ENCODE results near the gene SKA3. TPM values are rescaled to one million over a fixed set of nuclear protein-coding genes. Genes with fewer than 3 reads are reported as not detected.
"Not testable (repeated sequence)": the region's sequence is repeated elsewhere in the genome, so short reads cannot be mapped to it uniquely, and the experiment has no call there.

The SKA3 gene
- total RNA-seq, 1 experiment from 2014 or later = 109 TPM

DNA sequence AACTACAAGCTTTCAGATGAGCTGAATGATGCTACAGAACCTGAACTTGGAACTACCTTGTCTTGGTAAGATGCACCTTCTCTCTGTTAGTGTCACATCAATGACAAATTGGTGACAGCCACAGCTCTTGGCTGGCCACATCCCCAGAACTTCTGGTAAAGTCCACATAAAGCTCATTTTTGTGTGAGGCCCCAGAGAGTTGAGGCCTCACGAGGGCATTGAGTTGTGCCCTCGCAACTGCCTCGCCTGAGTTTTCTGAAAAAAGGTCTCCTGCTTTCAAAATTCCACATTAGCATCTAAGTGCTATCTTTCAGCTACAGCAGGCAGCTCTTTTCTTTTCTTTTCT, 42.7 kb upstream of the SKA3 start:
- TF ChIP-seq, protein P1, sequence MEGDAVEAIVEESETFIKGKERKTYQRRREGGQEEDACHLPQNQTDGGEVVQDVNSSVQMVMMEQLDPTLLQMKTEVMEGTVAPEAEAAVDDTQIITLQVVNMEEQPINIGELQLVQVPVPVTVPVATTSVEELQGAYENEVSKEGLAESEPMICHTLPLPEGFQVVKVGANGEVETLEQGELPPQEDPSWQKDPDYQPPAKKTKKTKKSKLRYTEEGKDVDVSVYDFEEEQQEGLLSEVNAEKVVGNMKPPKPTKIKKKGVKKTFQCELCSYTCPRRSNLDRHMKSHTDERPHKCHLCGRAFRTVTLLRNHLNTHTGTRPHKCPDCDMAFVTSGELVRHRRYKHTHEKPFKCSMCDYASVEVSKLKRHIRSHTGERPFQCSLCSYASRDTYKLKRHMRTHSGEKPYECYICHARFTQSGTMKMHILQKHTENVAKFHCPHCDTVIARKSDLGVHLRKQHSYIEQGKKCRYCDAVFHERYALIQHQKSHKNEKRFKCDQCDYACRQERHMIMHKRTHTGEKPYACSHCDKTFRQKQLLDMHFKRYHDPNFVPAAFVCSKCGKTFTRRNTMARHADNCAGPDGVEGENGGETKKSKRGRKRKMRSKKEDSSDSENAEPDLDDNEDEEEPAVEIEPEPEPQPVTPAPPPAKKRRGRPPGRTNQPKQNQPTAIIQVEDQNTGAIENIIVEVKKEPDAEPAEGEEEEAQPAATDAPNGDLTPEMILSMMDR (conservative IDR thresholded peaks at IDR 0.05; ENCODE audit: low read depth, low read length) = no peak
- TF ChIP-seq EZH2 (IDR thresholded peaks at IDR 0.05; ENCODE audit: borderline replicate concordance, low read depth, low read length, poor library complexity, severe bottlenecking) = no peak
- DNase-seq (ENCODE audit: low spot score) = no peak
- Histone ChIP-seq H3K27ac (ENCODE audit: low read depth, low read length, poor library complexity, severe bottlenecking) (no peak overlapping the region), H3K4me3 (ENCODE audit: low read depth, low read length, poor library complexity, severe bottlenecking) (no peak overlapping the region), H3K9me3 (ENCODE audit: low read depth, low read length, poor library complexity, severe bottlenecking) (peaks cover 12% of the 10 kb centered on the region), H3K36me3 (ENCODE audit: insufficient read depth, low read length, poor library complexity, severe bottlenecking) (no peaks in the 10 kb centered on the region), H3K27me3 (replicated peaks; ENCODE audit: insufficient read depth, low read depth, low read length, poor library complexity) (no peaks in the 10 kb centered on the region), H3K4me1 (ENCODE audit: insufficient read depth, low read length, poor library complexity, severe bottlenecking) (peaks cover 12% of the 10 kb centered on the region)
- CTCF ChIA-PET = interaction anchor here (0.6 to 0.7 kb wide), 2 partner anchors 196 to 454 kb away, joined by 4 read pairs; no protein-coding TSS in a partner anchor
- BruUV-seq (replicated peaks) = no TSS peak
- POLR2A ChIA-PET (ENCODE audit: low non-redundant PET) = interaction anchor here (0.7 kb wide), 1 partner anchor 418 kb away, joined by 4 read pairs; no protein-coding TSS in a partner anchor
- intact Hi-C loops (cut with micrococcal nuclease; ENCODE audit: unreplicated experiment) = no loop called here

GRCh38 chr13:21218351-21219035, 42.1 kb upstream of the SKA3 start:
- H3K27ac ChIP-seq (ENCODE audit: low read depth, low read length, poor library complexity, severe bottlenecking) = peak overlapping the region; percentile 4
- H3K4me1 ChIP-seq (ENCODE audit: insufficient read depth, low read length, poor library complexity, severe bottlenecking) = peaks cover 12% of the 10 kb centered on the region
- no TSS peak for BruUV-seq (replicated peaks)
- H3K9me3 ChIP-seq (ENCODE audit: low read depth, low read length, poor library complexity, severe bottlenecking) = peaks cover 12% of the 10 kb centered on the region
- intact Hi-C loops (cut with micrococcal nuclease; ENCODE audit: unreplicated experiment) = no loop called here
- no peaks in the 10 kb centered on the region for H3K27me3 ChIP-seq (replicated peaks; ENCODE audit: insufficient read depth, low read depth, low read length, poor library complexity)
- POLR2A ChIA-PET (ENCODE audit: low non-redundant PET) = interaction anchor here (0.7 kb wide), 1 partner anchor 418 kb away, joined by 4 read pairs; no protein-coding TSS in a partner anchor
- CTCF ChIA-PET = interaction anchor here (0.6 to 0.7 kb wide), 2 partner anchors 197 to 455 kb away, joined by 4 read pairs; no protein-coding TSS in a partner anchor
- no peaks in the 10 kb centered on the region for H3K36me3 ChIP-seq (ENCODE audit: insufficient read depth, low read length, poor library complexity, severe bottlenecking)
- no peak for TF ChIP-seq EZH2 (IDR thresholded peaks at IDR 0.05; ENCODE audit: borderline replicate concordance, low read depth, low read length, poor library complexity, severe bottlenecking)
- TF ChIP-seq, protein P1 (conservative IDR thresholded peaks at IDR 0.05; ENCODE audit: low read depth, low read length) = no peak
- H3K4me3 ChIP-seq (ENCODE audit: low read depth, low read length, poor library complexity, severe bottlenecking) = no peak overlapping the region
- no peak for DNase-seq (ENCODE audit: low spot score)

DNA sequence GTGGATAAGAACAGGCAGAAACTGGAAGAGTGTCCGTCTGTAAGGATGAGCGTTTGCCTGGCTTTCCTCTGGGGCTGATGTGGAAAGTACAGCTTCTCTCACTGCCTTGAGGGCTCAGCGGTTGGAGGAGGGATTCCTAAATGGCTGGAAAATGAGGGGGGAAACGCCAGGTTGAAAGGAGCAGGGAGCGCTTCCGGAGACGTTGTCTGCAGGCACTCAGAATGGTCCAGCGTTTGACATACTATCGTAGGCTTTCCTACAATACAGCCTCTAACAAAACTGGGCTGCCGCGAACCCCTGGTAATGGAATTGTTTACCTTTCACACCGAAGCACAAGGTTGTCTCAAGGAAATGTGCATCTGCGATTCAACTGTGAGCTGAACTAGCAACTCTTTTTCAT, 40.0 kb upstream of the SKA3 start:
- CTCF ChIA-PET = no interaction called here
- DNase-seq (ENCODE audit: low spot score) = no peak
- Histone ChIP-seq H3K9me3 (ENCODE audit: low read depth, low read length, poor library complexity, severe bottlenecking) (peaks cover 5% of the 10 kb centered on the region), H3K4me3 (ENCODE audit: low read depth, low read length, poor library complexity, severe bottlenecking) (no peak overlapping the region), H3K27ac (ENCODE audit: low read depth, low read length, poor library complexity, severe bottlenecking) (no peak overlapping the region), H3K36me3 (ENCODE audit: insufficient read depth, low read length, poor library complexity, severe bottlenecking) (no peaks in the 10 kb centered on the region), H3K4me1 (ENCODE audit: insufficient read depth, low read length, poor library complexity, severe bottlenecking) (peaks cover 12% of the 10 kb centered on the region), H3K27me3 (replicated peaks; ENCODE audit: insufficient read depth, low read depth, low read length, poor library complexity) (no peaks in the 10 kb centered on the region)
- POLR2A ChIA-PET (ENCODE audit: low non-redundant PET) = no interaction called here
- intact Hi-C loops (cut with micrococcal nuclease; ENCODE audit: unreplicated experiment) = no loop called here
- TF ChIP-seq EZH2 (IDR thresholded peaks at IDR 0.05; ENCODE audit: borderline replicate concordance, low read depth, low read length, poor library complexity, severe bottlenecking) = no peak
- TF ChIP-seq, protein P1 (conservative IDR thresholded peaks at IDR 0.05; ENCODE audit: low read depth, low read length) = no peak
- no TSS peak for BruUV-seq (replicated peaks)

DNA sequence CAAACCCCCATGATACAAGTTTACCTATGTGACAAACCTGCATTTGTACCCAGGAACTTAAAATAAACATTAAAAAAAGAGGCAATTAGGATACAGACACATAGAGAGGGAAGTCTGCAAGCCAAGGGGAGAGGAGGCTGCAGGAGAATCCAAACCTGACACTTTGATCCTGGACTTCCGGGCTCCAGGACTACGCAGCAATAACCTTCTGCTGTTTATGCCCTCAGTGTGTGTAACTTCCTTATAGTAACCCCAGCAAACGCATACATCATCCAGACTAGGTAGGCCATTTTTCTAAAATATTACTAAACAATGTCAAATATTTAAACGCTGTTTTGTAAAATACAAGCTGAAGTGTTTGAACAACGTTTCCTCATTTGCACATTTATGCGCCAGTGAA, 39.1 kb upstream of the SKA3 start:
- H3K27me3 ChIP-seq (replicated peaks; ENCODE audit: insufficient read depth, low read depth, low read length, poor library complexity); H3K36me3 ChIP-seq (ENCODE audit: insufficient read depth, low read length, poor library complexity, severe bottlenecking); H3K9me3 ChIP-seq (ENCODE audit: low read depth, low read length, poor library complexity, severe bottlenecking); intact Hi-C loops (cut with micrococcal nuclease; ENCODE audit: unreplicated experiment); H3K27ac ChIP-seq (ENCODE audit: low read depth, low read length, poor library complexity, severe bottlenecking); DNase-seq (ENCODE audit: low spot score); CTCF ChIA-PET; POLR2A ChIA-PET (ENCODE audit: low non-redundant PET); H3K4me3 ChIP-seq (ENCODE audit: low read depth, low read length, poor library complexity, severe bottlenecking); BruUV-seq (replicated peaks): not testable (repeated sequence)
- H3K4me1 ChIP-seq (ENCODE audit: insufficient read depth, low read length, poor library complexity, severe bottlenecking) = peaks cover 12% of the 10 kb centered on the region
